Non-pigmented ciliary epithelial cell (primary cell): Measurements from ENCODE around the gene EEA1.
A peak's percentile ranks its signal among the peaks of the same experiment; 100 is the strongest.

Experiments
- DNase-seq: peaks from one replicate; pipeline ENCODE4 v3.0.0-alpha.2; 2010; ENCODE audit warnings: low read depth

The EEA1 gene

DNA sequence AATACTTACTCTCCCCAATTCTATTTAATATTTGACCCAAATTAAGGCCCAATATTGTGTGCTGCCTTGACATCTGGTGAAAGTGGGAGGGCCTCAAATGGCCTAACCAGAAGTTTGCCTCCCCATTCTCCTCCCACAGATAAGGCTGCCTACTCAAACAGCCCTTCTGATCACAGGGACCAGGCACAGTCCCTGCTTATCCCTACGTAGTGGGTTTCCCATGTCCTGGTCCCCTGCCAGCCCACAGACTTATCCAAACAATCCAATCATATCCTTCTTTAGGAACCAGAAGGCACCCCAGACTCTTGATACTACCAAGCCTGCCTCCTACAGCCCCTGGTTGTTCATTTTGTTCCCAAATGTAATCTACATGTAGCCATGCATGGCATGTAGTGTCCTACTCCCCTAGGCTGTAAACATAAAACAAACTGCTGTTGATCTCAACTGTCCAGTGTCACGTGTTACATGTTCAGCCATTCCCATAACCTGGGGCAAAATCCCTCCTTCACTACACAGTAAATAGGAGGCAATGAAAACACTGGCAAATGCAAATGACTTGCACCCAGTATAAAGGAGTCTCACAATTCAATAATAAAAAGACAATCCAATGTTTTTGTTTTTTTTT is 49.3 kb downstream of the EEA1 start:
- no peak for DNase-seq

- DNase-seq: no peak
Observed at GRCh38 chr12:92877904-92878303, 51.2 kb downstream of the EEA1 start.

DNA sequence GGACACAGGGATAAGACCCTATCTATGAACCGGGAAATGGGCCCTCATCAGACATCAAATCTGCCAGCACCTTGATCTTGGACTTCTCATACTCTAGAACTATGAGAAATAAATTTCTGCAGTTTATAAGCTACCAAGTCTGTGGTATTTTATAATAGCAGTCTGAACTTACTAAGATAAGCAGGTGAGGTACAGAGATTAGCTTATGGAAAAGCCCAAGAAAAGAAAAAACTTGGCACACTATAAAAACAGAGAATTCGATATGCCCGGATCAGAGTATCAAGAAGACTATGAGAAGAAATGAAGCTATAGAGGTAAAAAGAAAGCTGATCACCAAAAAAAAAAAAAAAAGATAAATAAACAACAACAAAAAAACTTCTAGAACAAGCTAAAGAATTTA is 52.6 kb downstream of the EEA1 start:
- DNase-seq: no peak

- DNase-seq: no peak
Observed at GRCh38 chr12:92871116-92871515, 58.0 kb downstream of the EEA1 start.

- no peak for DNase-seq
Observed at GRCh38 chr12:92866418-92866817, 62.7 kb downstream of the EEA1 start.

DNA sequence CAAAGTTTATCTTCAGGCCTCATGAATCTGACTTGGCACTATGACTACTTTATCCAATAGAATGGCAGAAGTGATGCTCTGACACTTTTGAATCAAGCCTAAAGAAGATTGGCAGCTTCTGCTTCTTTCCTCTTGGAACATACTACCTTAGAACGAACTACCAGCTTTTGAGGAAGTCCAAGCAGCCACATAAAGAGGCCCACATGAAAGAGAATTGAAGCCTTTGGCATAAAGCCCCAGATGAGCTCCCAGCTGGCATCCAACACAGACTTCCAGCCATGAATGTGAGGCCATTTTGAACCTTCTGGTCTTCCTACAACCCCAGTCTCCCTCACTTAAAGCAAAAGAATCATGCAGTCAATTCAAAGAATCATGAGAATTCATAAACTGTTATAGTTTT is 65.8 kb downstream of the EEA1 start:
- no peak for DNase-seq

DNA sequence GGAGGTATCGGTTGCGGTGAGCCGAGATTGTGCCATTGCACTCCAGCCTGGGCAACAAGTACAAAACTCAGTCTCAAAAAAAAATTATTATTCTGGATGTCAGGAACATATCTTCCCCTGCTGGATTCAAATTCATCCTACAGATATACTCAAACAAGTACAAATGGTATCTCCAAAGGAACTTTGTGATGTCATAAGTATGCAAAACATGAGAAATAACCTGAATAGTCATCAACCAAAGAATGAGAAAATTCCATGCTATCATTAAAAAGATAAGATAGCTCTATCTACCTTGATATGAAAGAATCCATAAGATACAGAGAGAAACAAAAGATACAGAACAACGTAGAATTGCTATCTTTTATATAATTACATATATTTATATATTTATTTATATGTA is 67.7 kb downstream of the EEA1 start:
- DNase-seq: no peak

DNA sequence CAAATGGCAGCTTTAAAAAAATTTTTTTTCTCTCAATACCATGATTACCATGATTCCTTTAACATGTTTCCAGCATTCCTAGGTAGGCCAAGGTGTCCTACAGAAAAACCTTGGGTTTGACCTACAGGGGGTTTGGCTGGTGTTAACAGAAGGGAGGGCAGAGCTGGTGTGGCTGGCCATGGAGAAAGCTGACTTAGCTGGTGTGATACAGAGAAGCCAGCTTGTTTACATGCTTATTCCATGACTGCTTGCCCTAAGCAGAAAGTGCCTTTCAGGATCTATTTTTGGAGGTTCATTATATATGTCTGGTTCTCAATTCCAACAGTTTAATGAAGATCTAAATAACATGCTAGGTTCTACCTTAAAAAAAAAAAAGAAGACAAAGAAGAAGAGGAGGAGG is 68.6 kb downstream of the EEA1 start:
- no peak for DNase-seq

GRCh38 chr12:92859650-92860386 is 69.3 kb downstream of the EEA1 start:
- no peak for DNase-seq

- no peak for DNase-seq
Observed at GRCh38 chr12:92857818-92858217, 71.3 kb downstream of the EEA1 start.

DNA sequence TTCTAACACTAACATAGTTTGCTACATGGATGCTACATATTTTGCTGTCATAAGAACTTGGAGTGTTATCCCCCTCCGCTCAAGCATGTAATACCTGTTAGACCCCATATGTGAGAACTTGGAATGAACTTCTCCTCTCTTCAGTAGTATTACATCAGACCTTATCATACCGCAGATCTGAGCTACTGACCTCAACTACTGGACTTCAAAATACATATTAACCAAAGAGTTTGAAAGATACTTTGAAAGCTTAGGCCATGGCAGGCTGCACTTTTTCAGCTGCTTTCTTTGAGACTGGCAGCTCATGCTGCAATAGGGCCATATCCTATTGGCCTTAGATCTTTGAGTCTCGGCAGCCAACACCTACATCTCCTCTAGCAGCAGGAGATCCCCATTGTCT is 74.8 kb downstream of the EEA1 start:
- no peak for DNase-seq

DNA sequence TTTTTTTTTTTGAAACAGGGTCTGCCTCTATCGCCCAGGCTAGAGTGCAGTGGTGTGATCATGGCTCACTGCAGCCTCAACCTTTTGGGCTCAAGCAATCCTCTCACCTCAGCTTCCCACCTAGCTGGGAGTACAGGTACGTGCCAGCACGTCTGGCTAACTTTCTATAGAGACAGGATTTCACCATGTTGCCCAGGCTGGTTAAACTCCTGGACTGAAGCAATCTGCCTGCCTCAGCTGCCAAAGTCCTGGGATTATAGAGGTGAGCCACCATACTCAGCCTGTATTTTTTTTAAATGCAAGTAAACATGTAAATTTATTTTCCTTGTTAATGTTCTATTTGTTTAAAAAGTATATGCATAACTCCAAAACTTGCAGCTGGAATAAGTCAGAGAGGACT is 80.4 kb downstream of the EEA1 start:
- no peak for DNase-seq

- no peak for DNase-seq
Observed at GRCh38 chr12:92847368-92847767, 81.7 kb downstream of the EEA1 start.

- DNase-seq: no peak
Observed at GRCh38 chr12:92845329-92845728, 83.8 kb downstream of the EEA1 start.

GRCh38 chr12:92844151-92844763 is 84.8 kb downstream of the EEA1 start:
- DNase-seq: no peak

GRCh38 chr12:92829686-92830282 is 99.3 kb downstream of the EEA1 start:
- no peak for DNase-seq

- no peak for DNase-seq
Observed at GRCh38 chr12:92828565-92828964, 100.5 kb downstream of the EEA1 start.

DNA sequence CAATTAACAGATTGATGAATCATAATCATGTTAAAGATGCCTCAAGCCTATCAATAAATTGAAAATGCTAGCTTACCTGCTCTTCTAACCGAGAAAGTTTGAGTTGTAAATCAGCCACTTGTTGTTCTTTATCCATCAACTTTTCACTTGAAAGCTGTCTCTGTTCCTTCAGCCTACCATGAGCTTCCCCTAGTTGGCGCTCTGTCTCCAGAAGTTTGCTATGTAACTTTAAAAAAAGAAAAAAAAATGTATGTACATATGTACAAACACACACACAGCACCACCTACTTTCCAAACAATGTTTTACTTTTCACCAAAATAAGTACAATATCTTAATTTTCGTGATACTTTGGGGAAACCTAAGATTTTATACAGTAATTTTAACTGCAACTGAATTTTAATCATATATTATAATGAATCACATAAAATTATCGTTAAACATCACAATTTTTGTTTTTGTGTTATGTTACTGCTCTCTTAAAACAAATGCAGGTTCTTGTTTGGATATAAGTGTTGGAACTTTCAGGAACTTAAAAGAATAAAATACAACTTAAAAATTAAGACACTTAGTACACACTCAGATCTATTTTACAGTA is 101.2 kb downstream of the EEA1 start:
- peak; percentile 8 for DNase-seq

- no peak for DNase-seq
Observed at GRCh38 chr12:92821142-92821541, 108.0 kb downstream of the EEA1 start.

DNA sequence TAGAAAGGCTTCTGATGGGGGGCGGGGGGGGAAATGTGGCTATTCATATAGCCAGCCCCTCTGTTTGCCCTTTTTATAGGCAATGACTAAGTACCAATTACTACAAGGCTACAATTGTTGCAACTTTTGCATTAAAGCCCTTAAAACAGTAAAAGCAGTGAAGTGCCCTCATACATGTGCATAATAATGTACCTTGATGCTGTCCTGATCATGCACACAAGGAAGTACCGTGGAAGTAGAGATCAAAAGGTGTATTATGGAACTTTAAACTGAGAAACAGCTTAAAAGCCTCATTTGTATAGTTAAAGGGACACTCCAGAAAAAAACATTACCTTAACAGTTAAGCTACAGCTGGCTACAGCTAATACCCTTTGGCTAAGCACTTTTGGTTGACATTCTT is 114.5 kb downstream of the EEA1 start:
- DNase-seq: no peak

DNA sequence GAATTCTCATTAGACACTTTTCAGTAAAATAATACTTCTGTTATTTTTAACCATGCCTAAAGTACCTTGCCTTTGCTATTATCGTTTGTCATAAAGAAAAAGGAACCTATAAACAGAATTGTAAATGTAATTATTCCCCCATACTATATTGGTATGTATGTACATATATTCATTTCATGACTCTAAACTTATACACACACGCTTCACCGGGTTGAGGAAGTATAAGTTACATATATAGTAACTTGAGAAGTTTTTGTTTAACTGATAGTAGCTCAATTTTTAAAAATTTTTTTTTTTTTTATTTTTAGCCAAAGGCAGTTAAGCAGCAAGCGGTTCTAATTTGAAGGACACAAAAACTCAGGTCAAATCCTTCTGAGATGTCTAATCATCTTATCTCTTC is 118.7 kb downstream of the EEA1 start:
- no peak for DNase-seq

GRCh38 chr12:92803903-92804302 is 125.2 kb downstream of the EEA1 start:
- no peak for DNase-seq

DNA sequence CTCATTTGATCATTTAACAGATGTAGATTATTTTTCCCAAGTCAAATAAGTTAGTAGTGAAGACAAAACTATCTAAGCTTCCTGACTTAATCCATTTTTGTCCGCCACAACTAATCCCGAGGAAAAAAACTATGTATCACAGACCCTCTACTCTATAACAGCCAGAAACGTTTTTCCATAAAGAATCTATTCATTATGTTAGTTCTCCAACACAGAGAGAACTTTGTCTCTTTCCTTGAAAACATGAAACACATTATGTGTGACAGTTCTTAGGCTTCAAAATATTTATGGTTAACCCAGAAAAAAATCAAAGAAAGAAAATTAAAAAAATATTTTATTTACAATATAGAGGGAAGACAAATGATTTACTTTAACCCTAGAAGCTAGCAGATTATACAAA is 126.2 kb downstream of the EEA1 start:
- no peak for DNase-seq
